Right hindlimb (tissue), 1 donor: ENCODE measurements around the gene REEP1.
A peak's percentile ranks its signal among the peaks of the same experiment; 100 is the strongest.

Experiments used
- DNase-seq: peaks from one replicate; pipeline ENCODE4 v3.0.0-alpha.2; 2018

REEP1 gene

GRCh38 chr2:86304416-86304815 is 33.0 kb downstream of the REEP1 start:
- DNase-seq, result no peak

- DNase-seq, result no peak
Measured at GRCh38 chr2:86302320-86302719, 35.1 kb downstream of the REEP1 start.

GRCh38 chr2:86301711-86302202 is 35.7 kb downstream of the REEP1 start:
- peak; percentile 43 for DNase-seq

- DNase-seq, result peak; percentile 37
Measured at GRCh38 chr2:86301009-86301408, 36.4 kb downstream of the REEP1 start.

- DNase-seq, result no peak
Measured at GRCh38 chr2:86300496-86300895, 36.9 kb downstream of the REEP1 start.

GRCh38 chr2:86298411-86299390 is 38.7 kb downstream of the REEP1 start:
- DNase-seq, result peak; percentile 41

- no peak for DNase-seq
Measured at GRCh38 chr2:86297382-86298147, 39.9 kb downstream of the REEP1 start.

GRCh38 chr2:86296947-86297346 is 40.5 kb downstream of the REEP1 start:
- no peak for DNase-seq

- DNase-seq, result no peak
Measured at GRCh38 chr2:86295066-86295465, 42.4 kb downstream of the REEP1 start.

- no peak for DNase-seq
Measured at GRCh38 chr2:86293612-86294011, 43.8 kb downstream of the REEP1 start.

- no peak for DNase-seq
Measured at GRCh38 chr2:86292571-86293515, 44.6 kb downstream of the REEP1 start.

GRCh38 chr2:86291328-86291662 is 46.1 kb downstream of the REEP1 start:
- no peak for DNase-seq

- DNase-seq, result no peak
Measured at GRCh38 chr2:86290596-86291327, 46.7 kb downstream of the REEP1 start.

- no peak for DNase-seq
Measured at GRCh38 chr2:86286516-86286915, 50.9 kb downstream of the REEP1 start.

- DNase-seq, result no peak
Measured at GRCh38 chr2:86285981-86286380, 51.4 kb downstream of the REEP1 start.

- DNase-seq, result no peak
Measured at GRCh38 chr2:86285571-86285970, 51.9 kb downstream of the REEP1 start.

GRCh38 chr2:86284987-86285386 is 52.4 kb downstream of the REEP1 start:
- DNase-seq, result no peak

GRCh38 chr2:86284401-86284841 is 53.0 kb downstream of the REEP1 start:
- DNase-seq, result no peak

- DNase-seq, result peak; percentile 42
Measured at GRCh38 chr2:86283411-86284030, 53.9 kb downstream of the REEP1 start.

GRCh38 chr2:86281066-86281700 is 56.2 kb downstream of the REEP1 start:
- DNase-seq, result no peak

- peak; percentile 81 for DNase-seq
Measured at GRCh38 chr2:86280191-86280667, 57.2 kb downstream of the REEP1 start.
